HCT116 (cell line): ENCODE measurements around the gene PPEF2.

ENCODE experiments used
- CEBPB ChIP-seq: IDR thresholded peaks from 2 replicates; pipeline ENCODE4 v1.6.1; 2012; ENCODE audit warnings: low read depth
- CTCF ChIP-seq, 3 experiments: fragments of 200-600 bp in 1 of 3; sonication (generic) in 1 of 3; IDR thresholded peaks in 2 of 3; conservative IDR thresholded peaks in 1 of 3; 2 replicates each; pipeline ENCODE4 v1.5.1; 2012 to 2017; ENCODE audit warnings: low read depth in 2 of 3, low read length in 2 of 3, antibody characterized with exemption in 1 of 3, borderline replicate concordance in 1 of 3, control low read depth in 1 of 3, mild to moderate bottlenecking in 1 of 3, mixed read lengths in 1 of 3, mixed run types in 1 of 3, moderate library complexity in 1 of 3; ENCODE audit not compliant: insufficient read depth in 1 of 3
- ZNF274 ChIP-seq: fragments of 200-500 bp; sonication (Bioruptor generic); IDR thresholded peaks from 2 replicates; pipeline ENCODE4 v1.6.1; 2014; ENCODE audit warnings: mild to moderate bottlenecking, low read depth, low read length, inconsistent platforms
- TF ChIP-seq, protein P1 (sequence below): IDR thresholded peaks from 2 replicates; pipeline ENCODE4 v1.6.1; 2012; ENCODE audit warnings: low read depth

- TF ChIP-seq, protein P1, sequence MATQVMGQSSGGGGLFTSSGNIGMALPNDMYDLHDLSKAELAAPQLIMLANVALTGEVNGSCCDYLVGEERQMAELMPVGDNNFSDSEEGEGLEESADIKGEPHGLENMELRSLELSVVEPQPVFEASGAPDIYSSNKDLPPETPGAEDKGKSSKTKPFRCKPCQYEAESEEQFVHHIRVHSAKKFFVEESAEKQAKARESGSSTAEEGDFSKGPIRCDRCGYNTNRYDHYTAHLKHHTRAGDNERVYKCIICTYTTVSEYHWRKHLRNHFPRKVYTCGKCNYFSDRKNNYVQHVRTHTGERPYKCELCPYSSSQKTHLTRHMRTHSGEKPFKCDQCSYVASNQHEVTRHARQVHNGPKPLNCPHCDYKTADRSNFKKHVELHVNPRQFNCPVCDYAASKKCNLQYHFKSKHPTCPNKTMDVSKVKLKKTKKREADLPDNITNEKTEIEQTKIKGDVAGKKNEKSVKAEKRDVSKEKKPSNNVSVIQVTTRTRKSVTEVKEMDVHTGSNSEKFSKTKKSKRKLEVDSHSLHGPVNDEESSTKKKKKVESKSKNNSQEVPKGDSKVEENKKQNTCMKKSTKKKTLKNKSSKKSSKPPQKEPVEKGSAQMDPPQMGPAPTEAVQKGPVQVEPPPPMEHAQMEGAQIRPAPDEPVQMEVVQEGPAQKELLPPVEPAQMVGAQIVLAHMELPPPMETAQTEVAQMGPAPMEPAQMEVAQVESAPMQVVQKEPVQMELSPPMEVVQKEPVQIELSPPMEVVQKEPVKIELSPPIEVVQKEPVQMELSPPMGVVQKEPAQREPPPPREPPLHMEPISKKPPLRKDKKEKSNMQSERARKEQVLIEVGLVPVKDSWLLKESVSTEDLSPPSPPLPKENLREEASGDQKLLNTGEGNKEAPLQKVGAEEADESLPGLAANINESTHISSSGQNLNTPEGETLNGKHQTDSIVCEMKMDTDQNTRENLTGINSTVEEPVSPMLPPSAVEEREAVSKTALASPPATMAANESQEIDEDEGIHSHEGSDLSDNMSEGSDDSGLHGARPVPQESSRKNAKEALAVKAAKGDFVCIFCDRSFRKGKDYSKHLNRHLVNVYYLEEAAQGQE = no peak
- no peak for TF ChIP-seq CEBPB
- TF ChIP-seq CTCF (IDR thresholded peaks at IDR 0.05 in 2 of 3, conservative IDR thresholded peaks at IDR 0.05 in 1 of 3; ENCODE audit: borderline replicate concordance in 1 of 3, insufficient read depth in 1 of 3, low read depth in 2 of 3, low read length in 2 of 3) = no peak
- TF ChIP-seq ZNF274 = no peak
Measured at GRCh38 chr4:75876218-75876617, 26.0 kb downstream of the PPEF2 start.
